GM06990 (cell line): Measurements from ENCODE around the gene SYDE2.
"Not testable (repeated sequence)": the region's sequence is repeated elsewhere in the genome, so short reads cannot be mapped to it uniquely, and the experiment has no call there.

Source experiments
- DNase-seq: peaks from one replicate; pipeline ENCODE4 v3.0.0-alpha.2; 2011; ENCODE audit not compliant: insufficient read length; ENCODE audit errors: extremely low read depth
- H3K27me3 ChIP-seq: replicated peaks from 2 replicates; pipeline ENCODE4 v1.6.0; 2011; ENCODE audit warnings: low read length; ENCODE audit not compliant: control insufficient read depth, insufficient read depth
- H3K36me3 ChIP-seq: 2 replicates; pipeline ENCODE4 v1.5.1; 2011; ENCODE audit warnings: low read length; ENCODE audit not compliant: control insufficient read depth, insufficient read depth
- H3K4me3 ChIP-seq: replicated peaks from 2 replicates; pipeline ENCODE4 v1.5.1; 2011; ENCODE audit warnings: low read depth, mild to moderate bottlenecking, control low read depth, low read length
- CTCF ChIP-seq: IDR thresholded peaks from 2 replicates; pipeline ENCODE4 v1.5.1; 2011; ENCODE audit warnings: low read length, control low read depth, mild to moderate bottlenecking, inconsistent platforms; ENCODE audit not compliant: insufficient read depth, poor library complexity, severe bottlenecking

The SYDE2 gene

GRCh38 chr1:85196358-85196757, 4.5 kb downstream of the SYDE2 start:
- H3K4me3 ChIP-seq: no peak overlapping the region
- DNase-seq: no peak
- no peaks in the 10 kb centered on the region for H3K27me3 ChIP-seq
- H3K36me3 ChIP-seq: no peaks in the 10 kb centered on the region
- no peak for TF ChIP-seq CTCF

DNA sequence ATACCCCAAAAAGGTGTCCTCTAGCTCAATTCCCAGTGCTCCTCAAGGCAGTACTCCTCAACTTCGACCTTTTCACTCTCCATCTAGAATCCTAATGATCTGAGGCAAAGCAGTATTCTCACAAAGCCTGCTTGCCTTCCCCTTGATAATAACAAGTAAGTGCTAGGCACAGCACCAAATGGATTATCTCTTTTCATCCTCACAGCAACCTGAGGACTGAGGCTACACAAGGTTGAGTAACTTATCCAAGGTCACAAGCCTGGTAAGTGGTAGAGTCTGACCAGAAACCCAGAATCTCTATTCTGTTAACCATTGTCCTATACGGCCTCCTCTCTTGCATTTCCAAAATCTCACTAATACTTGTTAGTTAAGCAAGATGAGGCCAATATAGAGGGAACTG, 5.1 kb downstream of the SYDE2 start:
- Histone ChIP-seq H3K27me3 (no peaks in the 10 kb centered on the region), H3K36me3 (no peaks in the 10 kb centered on the region), H3K4me3 (no peak overlapping the region)
- TF ChIP-seq CTCF: no peak
- DNase-seq: no peak

- H3K27me3 ChIP-seq, H3K4me3 ChIP-seq, DNase-seq, H3K36me3 ChIP-seq: not testable (repeated sequence)
Measured at GRCh38 chr1:85192129-85192528, 8.7 kb downstream of the SYDE2 start.

DNA sequence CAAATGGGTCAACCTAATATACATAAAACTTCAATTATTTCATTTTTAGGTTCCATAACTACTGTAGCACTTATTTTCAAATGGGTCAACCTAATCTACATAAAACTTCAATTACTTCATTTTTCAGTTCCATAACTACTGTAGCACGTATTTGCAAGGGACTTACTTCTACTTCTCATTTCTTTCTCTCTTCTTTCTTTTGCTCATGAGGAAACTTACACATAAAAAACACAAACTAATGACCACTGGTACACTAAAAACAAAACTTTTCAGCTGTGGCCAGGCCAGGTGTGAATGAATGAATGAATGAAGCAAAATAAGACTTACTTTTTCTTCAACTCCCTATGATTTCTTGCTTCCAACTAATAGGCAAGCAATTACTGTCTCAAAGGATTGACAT, 11.7 kb downstream of the SYDE2 start:
- no peak overlapping the region for H3K4me3 ChIP-seq
- peak; percentile 20 for DNase-seq
- H3K36me3 ChIP-seq: no peaks in the 10 kb centered on the region
- no peak for TF ChIP-seq CTCF
- no peaks in the 10 kb centered on the region for H3K27me3 ChIP-seq

DNA sequence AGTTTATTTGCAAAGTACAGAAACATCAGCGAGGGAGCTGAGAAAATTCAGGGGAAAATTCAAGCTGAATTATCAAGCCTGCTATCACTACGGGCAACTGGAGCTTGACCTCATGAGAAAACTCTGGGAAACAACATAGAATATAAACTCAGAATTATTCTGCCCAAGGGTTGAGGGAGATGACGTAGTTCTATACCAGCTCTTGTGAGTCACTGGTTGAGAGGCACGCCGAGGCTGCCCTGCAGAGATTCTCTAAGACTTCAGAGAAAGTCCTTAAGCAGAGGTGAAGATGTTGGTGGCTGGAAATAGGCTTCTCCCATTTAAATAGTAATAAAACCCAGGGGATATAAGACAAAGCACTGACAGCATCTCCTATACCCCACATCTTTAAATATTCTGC, 12.3 kb downstream of the SYDE2 start:
- TF ChIP-seq CTCF: no peak
- Histone ChIP-seq H3K27me3 (no peaks in the 10 kb centered on the region), H3K36me3 (no peaks in the 10 kb centered on the region), H3K4me3 (no peak overlapping the region)
- DNase-seq: no peak

DNA sequence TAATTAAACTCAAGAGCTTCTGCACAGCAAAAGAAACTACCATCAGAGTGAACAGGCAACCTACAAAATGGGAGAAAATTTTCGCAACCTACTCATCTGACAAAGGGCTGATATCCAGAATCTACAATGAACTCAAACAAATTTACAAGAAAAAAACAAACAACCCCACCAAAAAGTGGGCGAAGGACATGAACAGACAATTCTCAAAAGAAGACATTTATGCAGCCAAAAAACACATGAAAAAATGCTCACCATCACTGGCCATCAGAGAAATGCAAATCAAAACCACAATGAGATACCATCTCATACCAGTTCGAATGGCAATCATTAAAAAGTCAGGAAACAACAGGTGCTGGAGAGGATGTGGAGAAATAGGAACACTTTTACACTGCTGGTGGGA, 13.8 kb downstream of the SYDE2 start:
- H3K36me3 ChIP-seq, H3K4me3 ChIP-seq, DNase-seq, H3K27me3 ChIP-seq: not testable (repeated sequence)

- no peak for DNase-seq
- TF ChIP-seq CTCF: no peak
- H3K36me3 ChIP-seq: no peaks in the 10 kb centered on the region
- no peaks in the 10 kb centered on the region for H3K27me3 ChIP-seq
- H3K4me3 ChIP-seq: no peak overlapping the region
Measured at GRCh38 chr1:85184245-85184644, 16.6 kb downstream of the SYDE2 start.
